Fibroblast of upper back skin (primary cell): ENCODE measurements around the gene ELAVL4.

Experiments used
- DNase-seq: peaks from one replicate; pipeline ENCODE4 v3.0.0-alpha.2; 2013

ELAVL4 gene

DNA sequence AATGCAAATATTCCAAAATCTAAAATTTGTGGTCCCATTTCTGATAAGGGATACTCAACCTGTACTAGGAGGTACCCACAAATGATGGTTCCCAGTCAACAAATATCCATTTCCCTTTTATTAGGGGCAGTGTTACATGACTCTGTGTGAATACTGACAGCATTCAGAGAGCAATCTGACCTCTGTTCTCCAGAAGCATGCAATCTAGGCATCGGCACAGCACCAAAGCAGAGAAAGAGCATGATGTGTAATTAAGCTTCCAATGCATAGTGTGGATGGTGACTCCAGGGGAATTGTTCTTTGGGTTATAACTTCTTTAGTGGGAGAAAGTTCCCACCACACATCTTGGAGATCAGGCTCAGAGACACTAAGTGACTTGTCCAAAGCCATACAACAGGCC lies 71.6 kb downstream of the ELAVL4 start:
- DNase-seq = no peak

DNA sequence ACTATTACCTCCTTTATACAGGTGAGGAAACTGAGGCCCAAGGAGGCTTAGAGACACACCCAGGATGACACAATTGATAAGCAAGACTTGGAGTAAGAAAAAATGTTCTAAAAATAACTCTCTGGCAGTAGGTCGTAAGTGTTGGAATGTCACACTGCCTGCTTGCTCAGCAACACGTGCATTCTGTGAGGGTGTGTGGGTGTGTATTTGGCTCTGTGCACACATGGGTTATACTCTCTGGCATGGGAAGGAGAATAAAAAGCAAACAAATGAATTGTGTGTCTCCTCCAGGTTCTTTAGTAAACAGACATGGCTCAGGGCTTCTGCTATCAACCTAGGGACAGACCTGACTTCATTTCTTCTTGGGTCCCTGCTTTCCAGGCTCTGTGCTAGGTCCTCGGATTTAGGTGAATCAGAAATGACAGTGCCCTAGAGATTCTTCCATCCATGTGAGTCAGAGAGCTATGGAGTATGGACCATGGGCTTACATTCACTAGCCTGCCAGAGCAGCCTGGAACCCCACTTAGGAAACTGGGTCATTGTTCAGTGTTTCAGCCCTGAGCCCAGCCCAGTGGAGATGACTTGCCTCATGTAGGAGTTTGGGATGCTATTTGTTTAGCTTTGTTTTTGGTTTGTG lies 72.4 kb downstream of the ELAVL4 start:
- no peak for DNase-seq

DNA sequence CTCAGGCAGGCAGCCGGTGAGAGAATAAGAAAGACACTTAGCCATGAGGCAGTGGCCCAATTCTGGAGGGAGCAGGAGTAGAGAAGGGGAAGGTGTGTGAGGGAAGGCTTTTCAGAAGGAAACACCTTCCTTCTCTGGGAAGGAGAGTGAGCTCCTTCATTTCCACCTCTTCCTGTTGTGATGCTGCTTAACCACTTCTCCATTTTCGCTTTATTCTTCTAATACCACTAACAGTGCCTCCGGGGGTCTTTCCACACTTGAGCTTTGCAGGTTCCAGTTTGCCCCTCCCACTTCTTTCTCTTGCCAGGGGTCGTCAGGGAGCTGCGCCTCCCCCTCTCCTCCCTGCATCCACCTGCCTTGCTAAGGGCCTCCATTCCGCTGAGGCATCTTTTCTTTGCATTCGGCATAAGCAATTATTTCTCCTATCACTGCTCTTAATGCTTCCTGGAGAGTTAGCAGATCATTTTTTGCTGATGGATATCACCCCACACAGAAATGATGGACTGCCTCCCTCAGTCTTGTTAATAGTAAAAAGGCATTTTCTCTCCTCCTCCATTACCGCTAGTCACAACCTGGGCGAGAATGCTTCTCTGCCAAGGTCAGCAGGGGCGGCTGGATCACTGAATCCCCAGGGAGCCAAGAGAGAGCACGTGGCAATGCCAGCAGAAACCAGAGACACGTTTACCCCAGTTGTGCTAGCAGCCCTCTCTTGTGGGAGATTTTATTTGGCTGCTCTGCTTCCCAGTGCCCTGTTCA lies 74.8 kb downstream of the ELAVL4 start:
- no peak for DNase-seq

DNA sequence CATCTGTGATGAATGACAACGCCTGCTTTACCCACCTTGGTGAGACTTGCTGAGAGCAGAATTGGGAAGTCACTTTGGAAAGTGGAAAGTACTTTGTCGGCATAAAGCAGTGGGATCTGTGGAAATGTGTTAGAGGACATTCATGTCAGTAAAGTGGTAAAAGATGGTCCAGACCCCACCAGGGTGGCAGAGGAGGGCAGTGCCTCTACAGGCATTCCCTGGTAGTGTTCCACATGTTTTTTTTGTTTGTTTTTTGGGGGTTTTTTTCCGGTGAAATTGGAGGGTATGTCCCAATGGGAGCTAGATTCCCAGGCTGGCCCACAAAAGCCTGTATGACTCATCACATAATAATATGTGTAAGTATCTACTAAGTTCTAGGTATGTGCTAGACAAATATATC lies 80.6 kb downstream of the ELAVL4 start:
- DNase-seq = no peak

DNA sequence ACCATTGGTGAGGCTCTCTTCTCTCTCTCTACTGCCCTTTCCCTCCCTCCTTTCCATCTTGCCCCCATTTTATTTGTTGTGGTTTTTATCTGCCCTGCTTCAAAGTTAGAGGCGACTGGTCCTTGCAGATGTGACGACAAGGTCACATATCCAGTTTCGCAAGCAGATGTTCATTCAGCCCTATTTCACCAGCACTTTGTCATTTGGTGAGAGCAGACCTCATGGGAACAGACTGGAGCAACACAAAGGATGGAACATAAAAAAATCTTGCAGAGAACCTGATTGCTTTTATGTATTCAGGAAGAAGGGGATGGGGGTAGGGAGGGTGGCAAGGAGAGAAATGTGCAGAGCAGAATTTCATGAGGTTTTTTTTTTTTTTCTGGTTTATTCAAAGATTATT lies 84.3 kb downstream of the ELAVL4 start:
- DNase-seq = no peak

DNA sequence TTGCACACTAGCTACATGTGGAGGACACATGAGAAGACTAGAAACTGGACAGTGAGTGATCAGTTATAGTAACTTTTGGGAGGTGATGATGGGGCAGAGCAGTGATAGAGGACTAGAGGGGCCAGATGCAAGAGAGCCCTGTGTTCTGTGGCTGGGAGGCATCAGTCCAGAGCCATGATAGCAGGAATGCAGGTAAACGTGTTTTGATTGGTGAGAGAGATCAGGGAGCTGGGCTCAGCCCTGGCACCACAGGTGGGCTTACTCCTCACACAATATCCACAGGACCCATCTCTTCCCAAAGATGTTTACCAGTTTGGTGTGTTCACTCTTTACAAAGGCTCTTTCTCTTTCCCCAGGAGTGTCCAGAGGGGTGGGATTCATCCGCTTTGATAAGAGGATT lies 86.5 kb downstream of the ELAVL4 start:
- DNase-seq = no peak

DNA sequence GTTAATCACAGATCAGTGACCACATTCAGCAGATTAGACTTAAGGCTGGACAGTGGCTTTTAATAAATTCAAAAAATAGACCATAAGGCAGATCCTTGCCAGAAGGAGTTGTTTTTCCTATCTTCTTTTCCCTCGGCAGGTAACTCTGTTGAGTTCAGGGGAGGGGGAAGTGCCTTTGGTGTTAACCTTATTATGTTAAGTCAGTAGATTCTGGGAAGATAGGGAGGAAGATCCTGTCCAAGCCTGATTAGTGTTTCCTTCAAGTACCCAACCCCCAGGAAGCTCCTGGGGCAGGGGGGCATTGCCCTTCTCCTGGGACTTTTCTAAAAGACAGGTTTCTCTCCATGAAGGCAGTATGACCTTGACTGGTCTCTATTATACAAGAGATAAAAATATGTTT lies 87.4 kb downstream of the ELAVL4 start:
- no peak for DNase-seq

DNA sequence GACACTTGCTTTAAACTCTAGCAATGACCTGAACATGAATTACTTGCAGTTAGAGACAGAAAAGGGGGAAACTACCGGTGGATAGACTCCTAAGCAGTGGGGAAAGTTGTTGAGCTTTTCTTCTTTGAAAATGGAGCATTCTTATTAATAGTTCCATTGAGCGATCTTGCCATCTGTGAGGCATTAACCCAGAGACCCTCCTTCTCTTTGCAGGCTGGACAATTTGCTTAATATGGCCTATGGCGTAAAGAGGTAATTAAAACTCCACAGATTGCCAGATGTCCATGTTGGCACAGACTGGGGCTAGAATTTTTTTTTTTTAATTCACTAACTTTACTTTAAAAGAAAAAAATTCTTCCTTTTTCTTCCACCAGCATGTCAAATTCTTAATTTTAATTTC lies 88.5 kb downstream of the ELAVL4 start:
- DNase-seq = no peak

DNA sequence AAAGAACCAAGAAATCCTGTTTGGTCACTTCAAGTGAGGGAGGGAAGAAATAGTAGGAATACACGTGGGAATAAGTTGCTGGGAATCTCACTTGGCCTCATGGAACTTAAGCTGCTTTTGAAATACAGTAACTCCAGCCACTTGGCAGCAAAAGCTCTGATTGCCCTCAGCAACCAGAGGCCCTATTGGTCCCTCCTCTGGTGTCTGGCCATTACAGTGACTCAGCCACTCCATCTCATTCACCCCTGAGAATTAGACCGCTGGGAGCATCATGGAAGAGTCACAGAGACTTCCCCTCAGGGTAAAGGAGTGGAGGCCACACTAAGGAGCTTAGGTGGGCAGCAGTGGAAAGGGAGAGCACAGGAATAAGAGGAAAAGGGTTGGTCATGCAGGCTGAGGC lies 99.6 kb downstream of the ELAVL4 start:
- no peak for DNase-seq

DNA sequence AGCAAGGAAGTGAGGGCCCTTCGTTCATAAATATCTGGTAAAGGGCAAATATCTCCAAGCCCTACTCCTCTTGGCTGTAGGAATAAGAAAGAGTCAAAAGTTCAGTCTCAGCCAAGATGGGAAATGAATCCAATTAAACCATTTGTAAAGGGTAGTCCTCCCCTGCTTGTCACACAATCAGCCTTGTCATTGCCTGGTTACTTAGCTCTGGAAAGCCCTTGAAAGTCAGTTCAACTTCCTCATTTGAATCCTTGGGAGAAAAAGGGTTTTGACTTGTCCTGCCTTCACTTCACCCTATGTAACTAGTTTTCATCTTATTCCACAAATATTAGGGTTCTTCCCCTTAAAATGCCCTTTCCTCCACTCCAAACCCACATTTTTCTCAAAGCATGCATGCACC lies 100.0 kb downstream of the ELAVL4 start:
- DNase-seq = no peak

DNA sequence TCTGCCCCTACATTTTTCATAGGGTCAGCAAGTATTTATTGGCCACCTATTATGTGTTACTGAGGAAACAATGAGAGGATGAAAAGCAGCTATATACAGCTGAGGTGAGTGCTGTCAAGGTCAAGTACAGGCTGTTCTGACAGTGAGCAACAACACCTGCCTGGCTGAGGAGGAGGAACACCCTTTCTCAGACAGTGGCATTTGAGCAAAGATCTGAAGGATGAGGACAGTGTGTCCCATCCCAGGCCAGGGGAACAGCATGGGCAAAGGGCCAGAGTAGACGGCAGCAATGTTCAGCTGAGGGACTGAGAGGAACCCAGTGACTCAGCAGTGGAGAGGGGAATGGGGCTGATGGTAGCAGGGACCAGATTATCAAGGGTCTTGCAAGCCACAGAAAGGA lies 101.0 kb downstream of the ELAVL4 start:
- DNase-seq = no peak

DNA sequence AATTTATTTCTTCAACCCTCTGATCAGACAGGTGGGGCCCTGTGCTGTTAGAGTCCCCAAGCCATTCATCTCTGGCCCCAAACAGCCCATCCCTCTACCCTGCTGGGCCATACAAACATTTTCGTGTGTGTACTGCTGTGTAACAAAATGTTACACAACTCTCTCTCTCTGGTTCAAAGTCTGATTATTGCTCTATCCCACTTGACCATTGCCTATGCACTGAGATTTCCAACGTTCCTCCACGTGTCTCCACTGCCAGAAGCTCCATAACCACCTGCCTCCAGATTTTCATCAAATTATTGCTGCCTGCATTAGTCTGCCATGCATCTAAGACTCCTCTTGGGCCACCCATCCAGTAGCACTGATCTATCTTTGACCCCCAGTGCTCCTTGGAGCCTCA lies 104.8 kb downstream of the ELAVL4 start:
- DNase-seq = no peak

DNA sequence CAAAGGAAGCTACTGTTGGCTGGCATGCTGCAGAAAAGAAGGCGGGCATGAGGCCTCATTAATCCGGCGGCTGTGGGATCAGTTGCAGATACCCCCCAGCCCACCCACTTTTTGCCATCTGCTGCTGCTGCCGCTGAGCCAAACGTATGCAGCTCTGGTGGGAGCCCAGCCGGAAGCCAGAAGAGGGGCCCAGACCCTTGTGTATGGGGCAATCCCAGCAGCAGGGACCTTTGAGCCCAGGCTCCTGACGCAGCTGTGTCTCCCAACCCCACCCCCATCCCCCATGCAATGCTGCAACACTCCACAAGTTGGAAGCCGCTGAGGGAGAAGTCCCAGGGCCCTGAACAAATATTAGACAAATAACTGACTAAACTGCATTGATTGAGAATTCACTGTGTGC lies 106.0 kb downstream of the ELAVL4 start:
- DNase-seq = no peak

DNA sequence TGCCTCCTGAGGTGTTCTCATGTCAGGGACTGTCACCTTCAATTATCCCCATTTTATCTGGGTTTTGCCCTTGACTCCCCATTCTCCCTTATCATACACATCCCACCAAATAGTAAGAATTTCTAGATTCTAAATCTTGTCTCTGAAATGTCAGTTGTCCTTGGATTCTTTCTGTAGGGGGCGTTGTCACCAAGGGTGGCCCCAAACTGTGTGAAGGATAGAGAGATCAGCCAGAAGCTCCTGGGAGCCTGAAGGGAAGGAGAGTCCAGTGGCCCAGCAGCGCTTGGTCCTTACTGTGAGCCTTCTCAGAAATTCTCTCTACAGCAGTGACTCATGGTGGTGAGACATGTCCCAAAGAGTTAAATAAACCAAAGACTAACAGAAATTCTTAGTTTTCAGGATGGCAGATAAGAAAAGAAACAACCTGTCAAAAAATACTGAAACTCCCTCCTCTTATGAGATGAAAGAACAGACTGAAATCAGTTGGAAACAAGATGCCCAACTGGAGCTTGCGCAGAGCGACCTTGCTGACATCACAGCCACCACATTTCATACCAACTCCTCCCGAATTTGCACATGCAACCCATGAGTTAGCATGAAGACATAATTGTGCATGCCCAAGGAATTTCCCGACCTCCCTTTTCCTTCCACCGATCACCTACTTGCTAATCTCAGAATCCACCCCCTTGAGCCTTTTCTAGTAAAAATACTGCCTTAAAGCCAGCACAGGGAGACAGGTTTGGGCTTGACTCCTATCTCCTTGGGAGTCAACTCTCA lies 109.8 kb downstream of the ELAVL4 start:
- no peak for DNase-seq

DNA sequence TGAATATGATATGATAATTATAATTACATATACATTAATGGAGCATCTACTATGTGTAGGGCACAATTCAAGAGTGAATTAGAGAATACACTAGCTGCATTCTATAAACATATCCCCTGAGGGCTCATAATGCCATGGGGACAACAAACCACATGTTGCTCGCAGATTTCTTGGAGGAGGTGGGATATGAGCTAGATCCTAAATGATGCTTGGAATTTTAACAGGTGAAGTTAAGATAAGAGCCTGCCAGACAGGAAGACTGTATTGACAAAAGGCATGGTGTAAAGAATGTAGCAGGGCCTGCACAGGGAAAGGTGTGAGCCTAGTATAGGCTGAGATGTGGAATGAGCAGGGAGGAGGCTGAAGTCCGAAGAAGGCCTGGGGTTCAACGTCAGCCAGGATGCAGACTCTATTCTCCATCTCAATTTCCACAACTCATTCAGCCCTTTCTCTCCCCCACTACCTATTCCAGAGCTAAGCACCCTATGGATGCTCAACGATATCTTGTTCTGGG lies 120.2 kb downstream of the ELAVL4 start:
- DNase-seq = no peak

DNA sequence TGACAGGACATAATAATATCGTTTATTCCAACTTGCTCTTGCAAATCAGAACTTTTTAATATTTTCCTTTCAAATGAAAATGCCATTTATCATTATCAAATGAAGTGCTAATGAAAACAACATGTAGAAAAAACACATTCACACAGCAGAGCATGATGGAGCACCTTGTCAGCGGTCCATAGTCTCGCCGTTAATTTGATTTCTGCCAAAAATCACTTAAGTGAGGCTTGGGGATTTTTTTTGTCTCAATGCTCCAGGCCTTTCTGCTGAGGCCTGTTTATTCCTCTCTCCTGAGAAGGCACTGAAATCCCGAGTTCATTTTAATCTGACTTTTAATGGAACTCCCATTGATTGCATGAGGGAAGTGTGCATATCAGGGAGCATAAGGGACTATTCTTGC lies 122.5 kb downstream of the ELAVL4 start:
- DNase-seq = no peak

DNA sequence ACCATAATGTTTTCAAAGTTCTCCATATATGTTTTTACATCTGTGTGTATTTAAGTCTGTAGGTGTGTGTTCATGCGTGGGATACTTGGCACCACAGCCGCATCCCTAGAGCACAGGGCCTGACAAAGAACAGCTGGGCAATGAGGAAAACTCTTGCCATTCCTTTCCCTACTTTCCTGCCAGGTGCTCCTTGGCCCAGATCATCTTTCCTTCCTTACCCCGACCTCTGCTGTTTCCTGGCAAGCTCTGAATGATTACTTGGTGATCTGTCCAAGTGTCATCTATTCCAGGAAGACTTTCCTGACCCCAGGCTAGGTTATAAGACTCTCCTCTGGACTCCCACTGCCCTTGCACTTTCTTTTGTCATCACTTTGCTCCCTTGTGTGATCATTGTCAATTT lies 123.6 kb downstream of the ELAVL4 start:
- DNase-seq = no peak

DNA sequence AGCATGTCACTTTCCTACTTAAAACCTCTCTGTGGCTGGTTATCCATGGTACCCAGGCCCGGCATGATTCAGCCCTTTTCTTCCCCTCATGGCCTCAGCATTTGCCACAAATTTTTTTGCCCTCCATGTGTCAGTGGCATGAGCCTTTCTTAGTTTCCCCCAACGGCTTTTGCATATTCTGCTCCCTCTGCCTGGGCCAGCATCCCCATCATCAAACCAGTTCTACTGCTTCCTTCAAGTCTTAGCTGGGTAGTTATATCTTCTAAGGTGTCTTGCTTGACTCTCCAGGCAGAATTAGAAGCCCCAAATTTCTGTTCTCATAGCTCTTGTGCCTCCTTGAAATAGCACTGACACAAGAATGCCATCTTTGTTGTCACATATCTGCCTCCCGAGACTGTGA lies 127.9 kb downstream of the ELAVL4 start:
- no peak for DNase-seq

DNA sequence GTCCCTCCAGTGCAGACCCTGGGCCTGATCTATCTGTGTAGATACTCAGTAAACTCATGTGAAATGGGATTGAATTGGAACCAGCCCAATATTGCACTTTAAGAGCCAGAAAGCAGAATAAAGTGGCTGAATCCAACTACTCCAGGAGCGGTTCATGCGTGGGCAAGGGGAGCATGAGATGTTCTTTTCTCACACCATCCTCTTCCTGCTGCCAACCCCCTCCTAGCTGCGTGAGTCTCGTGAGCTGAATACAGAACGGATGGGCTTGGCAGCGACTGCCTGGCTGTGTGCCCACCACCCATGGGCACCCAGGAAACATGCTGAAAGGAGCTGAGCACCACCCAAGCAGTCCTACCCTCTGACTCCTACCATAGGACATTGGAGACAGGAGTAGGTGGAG lies 128.3 kb downstream of the ELAVL4 start:
- DNase-seq = no peak

DNA sequence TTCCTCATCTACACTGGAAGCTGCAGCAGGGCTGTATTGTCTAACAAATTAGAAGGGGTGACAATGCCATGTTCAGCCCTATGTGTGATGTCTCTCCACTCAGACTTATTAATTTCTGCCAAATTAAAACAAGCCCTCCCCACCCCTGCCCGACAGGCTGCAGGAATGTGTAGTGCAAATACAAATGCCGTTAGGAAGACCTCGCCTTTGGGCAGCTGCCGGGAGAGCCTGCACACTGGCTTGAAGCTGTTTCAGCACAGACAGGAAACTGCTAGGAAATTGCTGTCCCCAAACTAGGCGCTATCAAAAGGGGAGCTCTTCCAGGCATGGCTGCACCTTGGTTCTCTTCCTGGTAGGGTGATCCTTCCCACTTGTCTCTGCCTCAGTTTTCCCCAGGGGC lies 135.2 kb downstream of the ELAVL4 start:
- no peak for DNase-seq

DNA sequence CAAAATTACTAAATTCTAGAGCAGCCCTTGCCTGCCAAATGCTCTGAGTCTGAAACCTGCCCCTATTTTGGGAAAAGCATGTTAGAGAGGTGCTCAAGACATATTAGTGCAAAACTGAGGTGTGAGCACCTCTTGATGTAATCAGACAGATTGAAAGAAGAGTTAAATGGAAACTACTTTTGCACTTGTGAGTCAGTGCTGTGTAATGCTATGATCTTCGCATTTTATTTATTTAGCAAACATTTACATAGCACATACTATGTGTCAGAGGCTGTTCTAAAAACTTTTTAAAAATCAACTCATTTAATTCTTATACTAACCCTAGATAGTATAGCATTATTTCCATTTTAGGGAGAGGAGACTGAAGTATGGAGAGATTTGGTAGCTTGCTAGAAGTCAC lies 138.1 kb downstream of the ELAVL4 start:
- DNase-seq = no peak

DNA sequence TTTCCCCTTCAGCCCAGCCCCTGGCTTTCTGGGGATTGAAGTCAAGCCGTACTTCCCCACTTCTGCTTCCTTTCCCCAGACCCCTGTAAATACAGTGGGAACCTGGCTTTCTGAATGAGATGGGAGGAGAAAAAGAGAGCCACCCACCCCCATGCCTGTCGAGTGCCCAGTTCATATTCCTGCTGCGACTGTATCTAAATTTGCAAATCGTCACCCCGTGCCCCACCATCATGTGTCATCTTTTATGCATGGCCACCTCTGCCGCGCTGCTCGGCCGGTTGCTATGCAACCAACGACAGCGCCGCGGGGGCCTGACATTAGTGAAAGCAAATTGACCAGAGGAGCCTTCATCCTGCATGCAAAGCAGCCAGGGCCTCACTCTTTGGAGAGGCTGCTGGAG lies 143.0 kb downstream of the ELAVL4 start:
- no peak for DNase-seq

DNA sequence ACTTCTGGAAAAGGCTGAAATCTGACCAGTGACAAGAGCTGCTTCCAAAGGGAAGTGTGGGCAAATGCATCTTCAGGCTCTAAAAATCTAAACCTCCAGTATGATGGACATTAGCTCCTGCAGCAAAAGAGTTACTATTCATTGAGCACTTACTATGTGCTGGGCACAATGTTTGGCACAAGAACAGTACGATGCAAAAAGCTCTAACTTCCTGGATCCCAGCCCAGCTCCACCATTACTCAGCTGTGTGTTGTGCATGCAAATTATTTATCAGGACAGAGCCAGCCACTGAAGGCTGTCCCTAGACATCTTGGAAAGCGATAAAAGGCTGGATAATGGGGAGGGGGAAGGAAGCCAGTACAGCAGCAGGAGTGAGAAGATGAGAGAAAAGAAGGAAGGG lies 143.5 kb downstream of the ELAVL4 start:
- DNase-seq = no peak
